CD4-positive, alpha-beta memory T cell (primary cell): Measurements from ENCODE around the gene IRF9. TPM values are rescaled to one million over a fixed set of nuclear protein-coding genes. Genes with fewer than 3 reads are reported as not detected.
A peak's percentile ranks its signal among the peaks of the same experiment; 100 is the strongest.

Experiments used
- CTCF ChIA-PET: fragments of 350-600 bp; sonication (Branson Sonifier 250); formaldehyde crosslinking; loops from one replicate; lab custom pipeline; 2021; ENCODE audit warnings: inconsistent platforms; ENCODE audit not compliant: partially characterized antibody; lab: Charles Lee
- POLR2A ChIA-PET: fragments of 350-600 bp; sonication (Branson Sonifier 250); formaldehyde crosslinking; loops from one replicate; lab custom pipeline; 2021; ENCODE audit not compliant: partially characterized antibody; lab: Charles Lee
- DNase-seq, 5 donors: peaks; one replicate each; pipeline versions ENCODE4 v3.0.0 to v3.0.0-alpha.2; 2020 to 2022; ENCODE audit warnings: mixed read lengths in 1 of 5
- H3K27ac ChIP-seq: one replicate; pipeline ENCODE4 v1.7.0; 2013; ENCODE audit warnings: low read depth, low read length
- H3K27me3 ChIP-seq: 2 replicates; pipeline ENCODE4 v1.7.0; 2013; ENCODE audit warnings: mild to moderate bottlenecking, low read length, moderate library complexity; ENCODE audit not compliant: insufficient read depth
- H3K36me3 ChIP-seq: 2 replicates; pipeline ENCODE4 v1.7.0; 2013; ENCODE audit warnings: mild to moderate bottlenecking, low read length, moderate library complexity; ENCODE audit not compliant: insufficient read depth
- H3K4me1 ChIP-seq: 2 replicates; pipeline ENCODE4 v1.7.0; 2013; ENCODE audit warnings: mild to moderate bottlenecking, low read length, moderate library complexity; ENCODE audit not compliant: insufficient read depth
- H3K4me3 ChIP-seq, 2 donors: one replicate each; pipeline ENCODE4 v1.7.0; 2013; ENCODE audit warnings: low read length in 2 of 2, mild to moderate bottlenecking in 1 of 2
- H3K9me3 ChIP-seq, 2 donors: one replicate each; pipeline ENCODE4 v1.7.0; 2013; ENCODE audit warnings: low read length in 2 of 2, control low read depth in 1 of 2; ENCODE audit not compliant: control insufficient read depth in 1 of 2
- H3K27ac Mint-ChIP-seq, 7 donors: one replicate each; pipeline ENCODE4 v1.8.0; 2020 to 2021; ENCODE audit warnings: mixed read lengths in 7 of 7, mild to moderate bottlenecking in 6 of 7, inconsistent platforms in 3 of 7, moderate library complexity in 3 of 7
- H3K27me3 Mint-ChIP-seq, 2 donors: one replicate each; pipeline ENCODE4 v1.8.0; 2020 to 2021; ENCODE audit warnings: mixed read lengths in 2 of 2
- H3K36me3 Mint-ChIP-seq, 2 donors: one replicate each; pipeline ENCODE4 v1.8.0; 2020 to 2021; ENCODE audit warnings: mixed read lengths in 2 of 2, inconsistent platforms in 1 of 2, mild to moderate bottlenecking in 1 of 2
- H3K4me1 Mint-ChIP-seq, 4 donors: one replicate each; pipeline ENCODE4 v1.8.0; 2020 to 2021; ENCODE audit warnings: mixed read lengths in 4 of 4, mild to moderate bottlenecking in 1 of 4
- H3K4me3 Mint-ChIP-seq, 8 donors: one replicate each; pipeline ENCODE4 v1.8.0; 2020 to 2021; ENCODE audit warnings: mixed read lengths in 8 of 8, mild to moderate bottlenecking in 7 of 8, moderate library complexity in 6 of 8, inconsistent platforms in 3 of 8
- H3K9me3 Mint-ChIP-seq, 8 donors: one replicate each; pipeline ENCODE4 v1.8.0; 2020 to 2021; ENCODE audit warnings: mixed read lengths in 8 of 8, mild to moderate bottlenecking in 5 of 8, inconsistent platforms in 3 of 8, moderate library complexity in 1 of 8
- intact Hi-C: fragments of 100-400 bp; cut with micrococcal nuclease; formaldehyde crosslinking; loops from one replicate; pipeline ENCODE4 v1.15.1; 2023
- polyA plus RNA-seq, 2 donors: library from polyadenylated mRNA; unstranded; fragments of 300-500 nt; fragmentation: Illumina TruSeq; gene quantifications; one replicate each; pipeline ENCODE4 v1.2.3, GENCODE V29; 2021
- total RNA-seq, 2 experiments: library from RNA; stranded (reverse); gene quantifications; one replicate each; pipeline ENCODE4 v1.2.3, GENCODE V29; 2021

The IRF9 gene
- total and polyA plus RNA-seq, 4 experiments from 2014 or later = 59.3 to 157 (median 137) TPM

GRCh38 chr14:24141097-24141880 is 19.8 kb upstream of the IRF9 start, which contains the start of gene EMC9:
EMC9 (minus strand) TSS chr14:24141591; CDS start chr14:24141304, 287 bp downstream.
- DNase-seq = peak; percentile 98 to 100 (median 99)
- Mint-ChIP-seq H3K9me3 (peaks cover 0 to 2% (median 0%) of the 10 kb centered on the region in 8 donors), H3K4me1 (peaks cover 38 to 94% (median 61%) of the 10 kb centered on the region in 4 donors), H3K4me3 (peak within 1 kb of the TSS; percentile 85 to 97 (median 94)), H3K36me3 (peaks cover 28 to 67% of the 10 kb centered on the region in 2 donors), H3K27me3 (no peaks in the 10 kb centered on the region), H3K27ac (peak within 1 kb of the TSS; percentile 76 to 95 (median 94))
- Histone ChIP-seq H3K27me3 (no peaks in the 10 kb centered on the region), H3K4me3 (peak within 1 kb of the TSS; percentile 83 to 91), H3K36me3 (peaks cover 50% of the 10 kb centered on the region), H3K27ac (peak within 1 kb of the TSS; percentile 77), H3K4me1 (peaks cover 74% of the 10 kb centered on the region), H3K9me3 (no peaks in the 10 kb centered on the region)
- intact Hi-C loops = loop anchor here (1.0 to 10.0 kb wide), 5 partner anchors 20 to 92 kb away; partner anchors contain the start of genes CHMP4A, DCAF11, GMPR2 and IRF9
- POLR2A ChIA-PET = interaction anchor here (0.6 to 16.1 kb wide), 23 partner anchors 9 to 170 kb away, joined by 3 to 347 read pairs (median 4); partner anchors contain the start of genes CHMP4A, DCAF11, IPO4 and IRF9
- CTCF ChIA-PET = interaction anchor here (0.9 to 2.2 kb wide), 10 partner anchors 9 to 290 kb away, joined by 3 to 19 read pairs (median 4); partner anchors contain the start of genes DCAF11, IRF9, NRL and TINF2

- H3K27ac Mint-ChIP-seq = peak overlapping the region in 5 of 7 donors; percentile 37 to 94 (median 72)
- Histone ChIP-seq H3K4me1 (peaks cover 61% of the 10 kb centered on the region), H3K36me3 (peaks cover 35% of the 10 kb centered on the region), H3K27me3 (no peaks in the 10 kb centered on the region), H3K9me3 (no peaks in the 10 kb centered on the region), H3K27ac (no peak overlapping the region), H3K4me3 (no peak overlapping the region)
- no peak for DNase-seq
- peaks cover 34 to 94% (median 54%) of the 10 kb centered on the region in 4 donors for H3K4me1 Mint-ChIP-seq
- no peaks in the 10 kb centered on the region for H3K27me3 Mint-ChIP-seq
- peaks cover 22 to 67% of the 10 kb centered on the region in 2 donors for H3K36me3 Mint-ChIP-seq
- intact Hi-C loops = loop anchor here (10.0 kb wide), 1 partner anchor 49 kb away; the partner anchor contains the start of gene PCK2
- CTCF ChIA-PET = interaction anchor here (0.8 to 5.7 kb wide), 2 partner anchors 18 to 34 kb away, joined by 4 to 36 read pairs; partner anchors contain the start of gene IRF9
- POLR2A ChIA-PET = interaction anchor here (1.0 to 9.5 kb wide), 7 partner anchors 6 to 287 kb away, joined by 3 to 162 read pairs (median 5); partner anchors contain the start of genes IRF9, MDP1, PSME1 and TM9SF1
- peak overlapping the region in 5 of 8 donors; percentile 28 to 48 (median 32) for H3K4me3 Mint-ChIP-seq
- H3K9me3 Mint-ChIP-seq = no peaks in the 10 kb centered on the region
Measured at GRCh38 chr14:24143511-24143910, 17.6 kb upstream of the IRF9 start.

- H3K4me1 ChIP-seq = peaks cover 61% of the 10 kb centered on the region
- Mint-ChIP-seq H3K36me3 (peaks cover 19 to 61% of the 10 kb centered on the region in 2 donors), H3K4me3 (peak overlapping the region in 7 of 8 donors; percentile 6 to 63 (median 33)), H3K27me3 (no peaks in the 10 kb centered on the region), H3K4me1 (peaks cover 37 to 94% (median 54%) of the 10 kb centered on the region in 4 donors), H3K27ac (peak overlapping the region in 5 of 7 donors; percentile 51 to 98 (median 73)), H3K9me3 (no peaks in the 10 kb centered on the region)
- intact Hi-C loops = loop anchor here (10.0 kb wide), 1 partner anchor 50 kb away; the partner anchor contains the start of gene PCK2
- H3K27ac ChIP-seq = peak overlapping the region; percentile 92
- H3K27me3 ChIP-seq = no peaks in the 10 kb centered on the region
- H3K36me3 ChIP-seq = peaks cover 35% of the 10 kb centered on the region
- no peak overlapping the region for H3K4me3 ChIP-seq
- DNase-seq = no peak
- POLR2A ChIA-PET = interaction anchor here (0.7 to 9.5 kb wide), 7 partner anchors 7 to 286 kb away, joined by 3 to 162 read pairs (median 5); partner anchors contain the start of genes DCAF11, IRF9, MDP1 and NRL
- CTCF ChIA-PET = interaction anchor here (1.1 to 8.5 kb wide), 3 partner anchors 16 to 87 kb away, joined by 3 to 110 read pairs (median 36); partner anchors contain the start of gene IRF9
- no peaks in the 10 kb centered on the region for H3K9me3 ChIP-seq
Measured at GRCh38 chr14:24144451-24144850, 16.6 kb upstream of the IRF9 start.

DNA sequence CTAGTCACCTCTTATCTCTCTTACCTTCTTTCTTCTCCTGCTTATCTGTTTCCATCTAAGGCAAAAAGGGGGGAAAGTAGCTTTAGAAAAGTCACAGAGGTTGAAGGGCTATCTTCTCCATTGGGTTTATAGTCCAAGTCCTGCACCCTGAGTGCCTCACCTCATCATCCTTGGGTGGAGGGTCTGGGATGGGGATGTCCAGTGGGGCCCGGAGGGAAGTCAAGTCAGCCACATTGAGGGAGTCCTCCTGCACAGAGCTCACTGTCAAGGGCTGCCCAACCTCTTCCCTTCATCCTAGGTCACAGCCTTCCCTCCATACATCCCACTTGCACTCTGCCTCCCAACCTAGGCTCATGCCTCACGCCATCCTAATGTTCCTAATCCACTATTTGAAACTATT is 15.8 kb upstream of the IRF9 start:
- peaks cover 64% of the 10 kb centered on the region for H3K4me1 ChIP-seq
- DNase-seq = no peak
- H3K4me3 Mint-ChIP-seq = peak overlapping the region; percentile 12 to 100 (median 98)
- H3K4me3 ChIP-seq = peak overlapping the region; percentile 85 to 99
- no peaks in the 10 kb centered on the region for H3K27me3 Mint-ChIP-seq
- peaks cover 18 to 62% of the 10 kb centered on the region in 2 donors for H3K36me3 Mint-ChIP-seq
- peaks cover 40% of the 10 kb centered on the region for H3K36me3 ChIP-seq
- POLR2A ChIA-PET = interaction anchor here (0.6 to 9.5 kb wide), 12 partner anchors 8 to 285 kb away, joined by 3 to 162 read pairs (median 24); partner anchors contain the start of genes CBLN3, CHMP4A, DCAF11 and IPO4
- H3K9me3 ChIP-seq = no peaks in the 10 kb centered on the region
- intact Hi-C loops = loop anchor here (10.0 kb wide), 1 partner anchor 50 kb away; the partner anchor contains the start of gene PCK2
- H3K9me3 Mint-ChIP-seq = no peaks in the 10 kb centered on the region
- peak overlapping the region; percentile 92 for H3K27ac ChIP-seq
- CTCF ChIA-PET = interaction anchor here (1.0 to 8.5 kb wide), 6 partner anchors 8 to 163 kb away, joined by 3 to 110 read pairs (median 16); partner anchors contain the start of genes CIDEB, IRF9, PSME1 and TINF2
- peak overlapping the region in 6 of 7 donors; percentile 17 to 99 (median 98) for H3K27ac Mint-ChIP-seq
- H3K4me1 Mint-ChIP-seq = peaks cover 35 to 91% (median 54%) of the 10 kb centered on the region in 4 donors
- H3K27me3 ChIP-seq = no peaks in the 10 kb centered on the region

DNA sequence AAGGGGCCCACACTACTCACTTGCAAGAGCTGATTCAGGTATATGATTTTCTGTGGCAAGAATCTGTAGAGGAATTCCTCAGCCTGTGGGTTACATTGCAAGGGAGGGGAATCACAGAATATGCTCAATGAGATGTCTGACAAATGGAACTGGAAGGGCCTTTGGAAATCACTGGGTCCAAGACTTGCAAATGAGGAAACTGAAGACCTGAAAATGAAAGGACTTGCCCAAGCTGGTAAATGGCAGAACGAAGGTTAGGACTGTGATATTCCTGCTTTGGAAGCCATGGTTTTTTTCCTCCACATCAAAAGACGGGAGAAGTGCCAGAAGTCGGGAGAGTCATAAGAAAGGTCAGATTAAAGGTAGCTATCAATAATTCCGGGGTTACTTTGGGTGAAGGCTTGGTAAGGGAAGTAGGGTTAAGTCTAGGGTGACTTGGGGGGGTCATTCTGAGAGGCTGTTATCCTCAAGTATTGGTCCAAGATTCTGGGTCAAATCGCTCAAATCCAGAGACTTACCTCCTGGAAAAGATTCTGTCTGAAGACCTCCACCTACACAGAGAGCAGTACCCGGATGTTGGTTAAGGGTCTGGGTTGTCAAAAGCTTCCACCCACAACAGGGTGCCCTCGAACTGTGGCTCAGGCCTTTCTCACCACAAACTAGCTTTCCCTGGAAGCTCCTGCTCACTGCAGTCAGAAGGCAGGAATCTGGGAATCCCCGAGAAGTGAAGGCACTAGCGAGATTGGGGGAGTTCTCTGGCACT is 15.2 kb upstream of the IRF9 start:
- H3K4me3 Mint-ChIP-seq = peak overlapping the region; percentile 97 to 100 (median 98)
- peak overlapping the region; percentile 85 to 99 for H3K4me3 ChIP-seq
- no peaks in the 10 kb centered on the region for H3K9me3 Mint-ChIP-seq
- CTCF ChIA-PET = interaction anchor here (1.0 to 8.5 kb wide), 13 partner anchors 9 to 285 kb away, joined by 3 to 110 read pairs (median 5); partner anchors contain the start of genes CIDEB, DCAF11, IRF9 and MDP1
- H3K27me3 Mint-ChIP-seq = no peaks in the 10 kb centered on the region
- DNase-seq = no peak
- no peaks in the 10 kb centered on the region for H3K27me3 ChIP-seq
- H3K27ac ChIP-seq = peak overlapping the region; percentile 92
- intact Hi-C loops = loop anchor here (2.0 to 10.0 kb wide), 4 partner anchors 51 to 677 kb away; partner anchors contain the start of genes CHMP4A, NGDN, PCK2 and TINF2
- POLR2A ChIA-PET = interaction anchor here (0.6 to 9.5 kb wide), 27 partner anchors 9 to 1051 kb away, joined by 3 to 162 read pairs (median 10); partner anchors contain the start of genes ACIN1, C14orf119, CBLN3 and CHMP4A
- H3K36me3 Mint-ChIP-seq = peaks cover 24 to 65% of the 10 kb centered on the region in 2 donors
- H3K9me3 ChIP-seq = no peaks in the 10 kb centered on the region
- peaks cover 47% of the 10 kb centered on the region for H3K36me3 ChIP-seq
- peak overlapping the region; percentile 95 to 99 (median 98) for H3K27ac Mint-ChIP-seq
- H3K4me1 ChIP-seq = peaks cover 67% of the 10 kb centered on the region
- peaks cover 35 to 91% (median 55%) of the 10 kb centered on the region in 4 donors for H3K4me1 Mint-ChIP-seq
